ENCODE data around the gene KCNIP3.
"Not testable (repeated sequence)": the region's sequence is repeated elsewhere in the genome, so short reads cannot be mapped to it uniquely, and the experiment has no call there.

KCNIP3 gene

GRCh38 chr2:95348609-95349567, 51.7 kb downstream of the KCNIP3 start:
- no peak for DNase-seq

GRCh38 chr2:95349568-95350322, 52.6 kb downstream of the KCNIP3 start:
- DNase-seq = no peak

GRCh38 chr2:95350368-95350767, 53.2 kb downstream of the KCNIP3 start:
- DNase-seq = no peak

- no peak for DNase-seq
Measured at GRCh38 chr2:95350774-95351597, 53.8 kb downstream of the KCNIP3 start.

DNA sequence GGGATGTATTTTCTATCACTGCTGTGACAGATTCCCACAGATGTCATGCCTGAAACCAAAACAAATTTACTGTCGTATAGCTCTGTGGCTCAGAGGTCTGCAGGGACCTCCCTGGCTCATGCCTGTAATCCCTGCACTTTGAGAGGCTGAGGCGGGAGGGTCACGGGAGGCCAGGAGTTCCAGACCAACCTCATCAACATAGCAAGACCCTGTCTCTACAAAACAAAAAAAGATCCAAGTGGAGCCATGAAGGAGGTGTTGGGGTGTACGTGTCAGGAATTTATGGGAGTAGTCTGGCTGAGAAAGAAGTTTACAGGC, 54.4 kb downstream of the KCNIP3 start:
- DNase-seq = no peak

- DNase-seq = no peak
Measured at GRCh38 chr2:95352310-95353054, 55.3 kb downstream of the KCNIP3 start.

- DNase-seq = no peak
Measured at GRCh38 chr2:95353055-95353575, 56.0 kb downstream of the KCNIP3 start.

DNA sequence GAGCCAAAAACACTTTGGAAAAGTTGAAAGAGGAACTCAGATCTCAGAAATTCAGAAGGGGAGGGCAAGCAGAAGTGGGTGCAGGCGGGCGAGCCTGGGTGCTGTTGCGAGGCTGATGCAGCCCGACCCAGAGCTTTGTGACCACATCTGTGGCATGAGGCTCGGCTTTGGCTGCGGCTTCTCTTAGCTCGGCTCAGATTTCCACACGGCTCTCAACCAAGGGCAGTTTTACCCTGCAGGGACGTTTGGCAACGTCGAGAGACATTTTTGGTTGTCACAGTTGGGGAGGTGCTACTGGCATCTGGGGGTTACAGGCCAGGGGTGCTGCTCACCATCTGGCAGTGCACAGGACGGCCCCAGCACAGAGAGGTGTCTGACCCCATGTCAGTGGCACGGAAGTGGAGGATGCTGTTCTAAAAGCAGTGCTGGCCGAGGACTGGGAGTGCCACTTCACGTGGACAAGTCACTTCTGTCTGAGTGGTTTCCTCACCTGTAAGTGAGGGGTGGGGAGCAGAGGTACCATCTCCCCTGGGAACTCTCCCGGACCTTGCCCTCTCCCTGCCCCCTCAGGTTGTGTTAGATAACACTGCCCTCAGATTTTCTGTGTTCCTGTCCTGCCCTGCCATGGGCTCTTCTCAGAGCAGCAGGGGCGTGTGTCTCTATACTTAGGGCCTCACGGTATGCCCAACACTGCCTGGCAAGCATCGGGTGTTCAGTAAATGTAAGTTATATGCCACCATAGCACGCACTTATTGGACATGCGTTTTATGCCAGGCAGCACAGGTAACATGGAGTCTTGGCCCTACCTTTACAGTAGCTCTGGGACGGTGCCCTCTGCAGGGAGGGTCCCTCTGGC, 56.7 kb downstream of the KCNIP3 start:
- DNase-seq = no peak

- DNase-seq = no peak
Measured at GRCh38 chr2:95354469-95354901, 57.3 kb downstream of the KCNIP3 start.

GRCh38 chr2:95354925-95355324, 57.8 kb downstream of the KCNIP3 start:
- no peak for DNase-seq

GRCh38 chr2:95355486-95355885, 58.3 kb downstream of the KCNIP3 start:
- not testable (repeated sequence) for DNase-seq

DNA sequence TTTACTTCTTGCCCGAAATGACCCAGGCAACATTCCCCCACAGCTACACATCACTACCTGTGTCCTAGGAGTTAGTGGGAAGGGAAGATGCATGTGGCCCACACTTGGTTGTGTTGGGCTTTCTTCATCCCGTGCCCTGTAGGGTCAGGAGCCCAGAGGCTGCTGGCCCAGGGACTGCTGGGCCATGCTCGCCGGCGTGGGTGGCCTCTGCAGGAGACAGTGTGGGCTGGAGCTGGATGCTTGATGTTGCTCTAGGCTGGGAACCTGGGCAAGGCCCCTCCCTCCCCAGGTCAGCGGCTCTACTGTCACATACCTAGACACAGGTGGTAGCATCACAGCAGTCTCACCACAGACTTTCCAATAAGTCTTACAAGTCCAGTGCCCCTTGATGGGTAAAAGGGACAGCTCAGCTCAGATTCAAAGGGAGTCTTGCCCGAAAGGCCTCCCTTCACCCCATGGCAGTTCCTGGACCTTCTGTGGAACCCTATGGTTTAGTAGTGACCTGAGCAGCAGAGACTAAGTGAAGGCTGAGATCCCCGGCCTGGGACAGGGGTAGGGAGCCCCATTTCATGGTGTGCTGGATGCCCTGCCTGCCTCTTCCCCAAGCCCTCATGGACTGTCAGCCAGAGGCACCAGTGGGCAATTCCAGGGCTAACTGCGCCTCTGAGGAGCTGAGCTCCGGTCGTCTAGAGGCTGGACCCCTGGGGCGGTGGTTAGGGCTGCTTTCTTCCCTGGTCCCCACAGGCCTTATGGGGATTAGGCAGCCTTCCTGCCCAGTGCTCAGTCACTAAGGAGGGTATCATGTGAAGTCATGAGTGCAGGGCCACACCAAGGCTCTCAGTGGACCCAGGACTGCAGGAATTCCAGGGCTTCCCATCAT, 59.9 kb downstream of the KCNIP3 start:
- no peak for DNase-seq

- no peak for DNase-seq
Measured at GRCh38 chr2:95357717-95358280, 60.7 kb downstream of the KCNIP3 start.

DNA sequence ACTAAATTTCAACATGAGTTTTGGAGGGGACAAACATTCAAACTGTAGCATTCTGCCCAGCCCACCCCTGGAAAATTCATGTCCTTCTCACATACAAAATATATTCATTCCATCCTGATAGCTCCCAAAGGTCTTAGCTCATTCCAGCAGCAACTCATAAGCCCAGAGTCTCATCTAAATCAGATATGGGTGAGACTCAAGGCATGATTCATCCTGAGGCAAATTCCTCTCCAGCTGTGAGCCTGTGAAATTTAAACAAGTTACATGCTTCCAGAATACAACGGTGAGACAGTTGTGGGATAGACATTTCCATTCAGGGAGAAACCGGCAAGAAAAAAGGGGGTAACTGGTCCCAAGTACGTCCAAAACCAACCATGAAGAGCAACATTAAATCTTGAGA, 61.9 kb downstream of the KCNIP3 start:
- no peak for DNase-seq

DNA sequence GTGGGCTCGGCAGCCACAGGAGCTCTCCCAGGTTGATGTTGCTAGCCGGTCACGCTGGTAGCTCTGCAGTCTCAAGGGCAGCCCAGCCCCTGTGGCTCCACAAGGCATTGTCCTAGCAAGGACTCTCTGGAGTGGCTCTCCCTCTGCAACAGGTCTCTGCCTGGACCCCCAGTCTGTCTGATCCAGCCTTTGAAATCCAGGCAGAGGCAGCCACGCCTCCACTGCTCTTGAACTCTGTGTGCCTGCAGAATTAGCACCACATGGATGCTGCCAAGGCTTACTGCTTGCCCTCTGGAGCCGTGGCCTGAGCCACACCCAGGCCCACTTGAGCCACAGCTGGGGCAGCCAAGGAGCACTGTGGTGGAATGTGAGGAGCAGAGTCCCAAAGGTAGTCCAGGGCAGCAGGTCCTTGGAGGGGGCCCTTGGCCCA, 62.4 kb downstream of the KCNIP3 start:
- no peak for DNase-seq

GRCh38 chr2:95361216-95361980, 64.3 kb downstream of the KCNIP3 start:
- DNase-seq = no peak

- no peak for DNase-seq
Measured at GRCh38 chr2:95362486-95362885, 65.3 kb downstream of the KCNIP3 start.

DNA sequence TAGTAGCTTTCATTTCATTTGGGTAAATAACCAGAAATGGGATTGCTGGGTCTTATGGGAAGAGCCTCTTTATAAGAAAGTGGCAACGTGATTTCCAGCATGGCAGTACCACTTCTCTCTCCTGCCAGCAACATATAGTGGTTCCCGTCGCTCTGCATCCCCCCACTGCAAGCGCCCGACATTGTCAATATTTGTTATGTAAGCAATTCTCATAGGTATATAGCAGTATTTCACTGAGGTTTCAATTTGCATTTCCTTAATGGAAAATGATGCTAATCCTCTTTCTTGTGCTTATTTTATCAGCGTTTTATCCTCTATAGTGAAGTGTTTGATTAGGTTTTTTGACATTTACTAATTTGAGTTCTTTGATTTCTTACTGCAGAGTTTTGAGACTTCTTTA, 69.4 kb downstream of the KCNIP3 start:
- no peak for DNase-seq

Measured in activated gamma-delta T cell treated with Interleukin-2 at 50 U/mL for 16 hours (primary cell).